ENCODE results near the gene CSTPP1.

CSTPP1 gene

DNA sequence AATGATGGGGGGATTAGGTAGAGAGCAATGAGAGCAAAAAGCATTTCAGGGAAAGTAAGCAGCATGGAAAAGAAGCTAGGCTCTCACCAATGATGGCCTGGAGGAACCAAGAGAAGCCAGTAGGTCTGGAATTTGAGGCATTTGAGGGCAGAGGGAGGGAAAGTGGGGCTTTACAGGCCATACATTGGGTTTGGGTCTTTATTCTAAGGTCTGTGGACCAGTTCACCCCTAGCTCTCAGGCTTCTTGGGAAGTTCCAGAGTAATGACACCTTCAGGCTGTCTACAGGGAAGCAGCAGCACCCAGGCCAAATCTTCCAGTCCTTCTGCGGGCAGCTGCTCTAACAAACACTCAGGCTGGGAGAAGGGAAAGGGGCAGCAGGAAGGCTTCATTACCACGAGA, 210.7 kb downstream of the CSTPP1 start:
- TF ChIP-seq, protein P1, sequence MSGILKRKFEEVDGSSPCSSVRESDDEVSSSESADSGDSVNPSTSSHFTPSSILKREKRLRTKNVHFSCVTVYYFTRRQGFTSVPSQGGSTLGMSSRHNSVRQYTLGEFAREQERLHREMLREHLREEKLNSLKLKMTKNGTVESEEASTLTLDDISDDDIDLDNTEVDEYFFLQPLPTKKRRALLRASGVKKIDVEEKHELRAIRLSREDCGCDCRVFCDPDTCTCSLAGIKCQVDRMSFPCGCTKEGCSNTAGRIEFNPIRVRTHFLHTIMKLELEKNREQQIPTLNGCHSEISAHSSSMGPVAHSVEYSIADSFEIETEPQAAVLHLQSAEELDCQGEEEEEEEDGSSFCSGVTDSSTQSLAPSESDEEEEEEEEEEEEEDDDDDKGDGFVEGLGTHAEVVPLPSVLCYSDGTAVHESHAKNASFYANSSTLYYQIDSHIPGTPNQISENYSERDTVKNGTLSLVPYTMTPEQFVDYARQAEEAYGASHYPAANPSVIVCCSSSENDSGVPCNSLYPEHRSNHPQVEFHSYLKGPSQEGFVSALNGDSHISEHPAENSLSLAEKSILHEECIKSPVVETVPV (CRISPR knock-in tag; IDR thresholded peaks at IDR 0.05): no peak
- no peak for TF ChIP-seq SNAI2 (CRISPR knock-in tag; IDR thresholded peaks at IDR 0.05)
- TF ChIP-seq, protein P2, sequence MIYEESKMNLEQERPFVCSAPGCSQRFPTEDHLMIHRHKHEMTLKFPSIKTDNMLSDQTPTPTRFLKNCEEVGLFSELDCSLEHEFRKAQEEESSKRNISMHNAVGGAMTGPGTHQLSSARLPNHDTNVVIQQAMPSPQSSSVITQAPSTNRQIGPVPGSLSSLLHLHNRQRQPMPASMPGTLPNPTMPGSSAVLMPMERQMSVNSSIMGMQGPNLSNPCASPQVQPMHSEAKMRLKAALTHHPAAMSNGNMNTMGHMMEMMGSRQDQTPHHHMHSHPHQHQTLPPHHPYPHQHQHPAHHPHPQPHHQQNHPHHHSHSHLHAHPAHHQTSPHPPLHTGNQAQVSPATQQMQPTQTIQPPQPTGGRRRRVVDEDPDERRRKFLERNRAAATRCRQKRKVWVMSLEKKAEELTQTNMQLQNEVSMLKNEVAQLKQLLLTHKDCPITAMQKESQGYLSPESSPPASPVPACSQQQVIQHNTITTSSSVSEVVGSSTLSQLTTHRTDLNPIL (CRISPR knock-in tag; IDR thresholded peaks at IDR 0.05; ENCODE audit: low read depth): no peak
- no peak for TF ChIP-seq OSR1 (CRISPR knock-in tag; IDR thresholded peaks at IDR 0.05)
- TF ChIP-seq, protein P3, sequence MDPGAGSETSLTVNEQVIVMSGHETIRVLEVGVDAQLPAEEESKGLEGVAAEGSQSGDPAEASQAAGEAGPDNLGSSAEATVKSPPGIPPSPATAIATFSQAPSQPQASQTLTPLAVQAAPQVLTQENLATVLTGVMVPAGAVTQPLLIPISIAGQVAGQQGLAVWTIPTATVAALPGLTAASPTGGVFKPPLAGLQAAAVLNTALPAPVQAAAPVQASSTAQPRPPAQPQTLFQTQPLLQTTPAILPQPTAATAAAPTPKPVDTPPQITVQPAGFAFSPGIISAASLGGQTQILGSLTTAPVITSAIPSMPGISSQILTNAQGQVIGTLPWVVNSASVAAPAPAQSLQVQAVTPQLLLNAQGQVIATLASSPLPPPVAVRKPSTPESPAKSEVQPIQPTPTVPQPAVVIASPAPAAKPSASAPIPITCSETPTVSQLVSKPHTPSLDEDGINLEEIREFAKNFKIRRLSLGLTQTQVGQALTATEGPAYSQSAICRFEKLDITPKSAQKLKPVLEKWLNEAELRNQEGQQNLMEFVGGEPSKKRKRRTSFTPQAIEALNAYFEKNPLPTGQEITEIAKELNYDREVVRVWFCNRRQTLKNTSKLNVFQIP (CRISPR knock-in tag; IDR thresholded peaks at IDR 0.05; ENCODE audit: borderline replicate concordance, low read depth): no peak
- TF ChIP-seq, protein P4, sequence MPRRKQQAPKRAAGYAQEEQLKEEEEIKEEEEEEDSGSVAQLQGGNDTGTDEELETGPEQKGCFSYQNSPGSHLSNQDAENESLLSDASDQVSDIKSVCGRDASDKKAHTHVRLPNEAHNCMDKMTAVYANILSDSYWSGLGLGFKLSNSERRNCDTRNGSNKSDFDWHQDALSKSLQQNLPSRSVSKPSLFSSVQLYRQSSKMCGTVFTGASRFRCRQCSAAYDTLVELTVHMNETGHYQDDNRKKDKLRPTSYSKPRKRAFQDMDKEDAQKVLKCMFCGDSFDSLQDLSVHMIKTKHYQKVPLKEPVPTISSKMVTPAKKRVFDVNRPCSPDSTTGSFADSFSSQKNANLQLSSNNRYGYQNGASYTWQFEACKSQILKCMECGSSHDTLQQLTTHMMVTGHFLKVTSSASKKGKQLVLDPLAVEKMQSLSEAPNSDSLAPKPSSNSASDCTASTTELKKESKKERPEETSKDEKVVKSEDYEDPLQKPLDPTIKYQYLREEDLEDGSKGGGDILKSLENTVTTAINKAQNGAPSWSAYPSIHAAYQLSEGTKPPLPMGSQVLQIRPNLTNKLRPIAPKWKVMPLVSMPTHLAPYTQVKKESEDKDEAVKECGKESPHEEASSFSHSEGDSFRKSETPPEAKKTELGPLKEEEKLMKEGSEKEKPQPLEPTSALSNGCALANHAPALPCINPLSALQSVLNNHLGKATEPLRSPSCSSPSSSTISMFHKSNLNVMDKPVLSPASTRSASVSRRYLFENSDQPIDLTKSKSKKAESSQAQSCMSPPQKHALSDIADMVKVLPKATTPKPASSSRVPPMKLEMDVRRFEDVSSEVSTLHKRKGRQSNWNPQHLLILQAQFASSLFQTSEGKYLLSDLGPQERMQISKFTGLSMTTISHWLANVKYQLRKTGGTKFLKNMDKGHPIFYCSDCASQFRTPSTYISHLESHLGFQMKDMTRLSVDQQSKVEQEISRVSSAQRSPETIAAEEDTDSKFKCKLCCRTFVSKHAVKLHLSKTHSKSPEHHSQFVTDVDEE (CRISPR knock-in tag; IDR thresholded peaks at IDR 0.05): no peak
- no peak for TF ChIP-seq RARB (CRISPR knock-in tag; IDR thresholded peaks at IDR 0.05)
- no peak for TF ChIP-seq PPARA (CRISPR knock-in tag; IDR thresholded peaks at IDR 0.05; ENCODE audit: borderline replicate concordance)
- TF ChIP-seq ARNTL (CRISPR knock-in tag; IDR thresholded peaks at IDR 0.05; ENCODE audit: borderline replicate concordance, low read depth): no peak
- no peak for TF ChIP-seq ZNF565 (CRISPR knock-in tag; conservative IDR thresholded peaks at IDR 0.05; ENCODE audit: low read depth)
- TF ChIP-seq ZFP30 (CRISPR knock-in tag; IDR thresholded peaks at IDR 0.05): no peak
- no peak for ATAC-seq

DNA sequence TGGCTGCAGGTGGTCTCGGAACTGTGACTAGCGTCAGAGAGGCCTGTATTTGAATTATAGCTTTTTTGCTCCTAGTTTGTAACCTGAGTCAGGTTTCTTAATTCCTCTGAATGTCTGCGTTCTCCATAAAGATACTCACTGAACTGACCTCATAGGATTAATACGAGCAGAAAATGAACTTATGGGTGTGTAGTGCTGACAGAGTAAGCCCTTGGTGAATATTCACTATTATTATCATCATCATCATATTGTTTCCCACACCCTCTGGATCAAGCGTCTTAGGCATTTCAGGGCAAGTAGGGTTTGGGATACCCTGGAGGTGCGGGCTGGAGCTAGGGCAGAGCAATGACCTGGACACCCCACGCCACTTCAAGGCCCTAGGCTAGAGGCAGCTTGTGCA, 211.1 kb downstream of the CSTPP1 start:
- no peak for ATAC-seq
- TF ChIP-seq GLIS3 (CRISPR knock-in tag; IDR thresholded peaks at IDR 0.05) (no peak), ESRRG (CRISPR knock-in tag; IDR thresholded peaks at IDR 0.05) (no peak), ARNTL (CRISPR knock-in tag; IDR thresholded peaks at IDR 0.05; ENCODE audit: borderline replicate concordance, low read depth) (no peak)
- TF ChIP-seq, protein P4 (CRISPR knock-in tag; IDR thresholded peaks at IDR 0.05): no peak

DNA sequence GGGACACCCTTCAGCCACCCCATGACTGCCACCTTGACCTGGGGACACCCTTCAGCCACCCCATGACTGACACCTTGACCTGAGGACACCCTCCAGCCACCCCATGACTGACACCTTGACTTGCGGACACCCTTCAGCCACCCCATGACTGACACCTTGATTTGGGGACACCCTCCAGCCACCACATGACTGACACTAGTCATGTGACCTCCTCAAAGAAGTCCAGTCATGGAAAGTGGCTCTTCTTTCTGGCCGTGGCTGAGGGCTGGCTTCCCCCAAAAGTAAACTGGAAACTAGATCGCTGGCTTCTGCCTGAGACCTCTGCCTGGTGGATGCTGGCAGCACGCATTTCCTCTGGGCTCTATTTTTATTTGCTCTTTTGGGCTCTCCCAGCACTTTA, 211.7 kb downstream of the CSTPP1 start:
- no peak for ATAC-seq
- TF ChIP-seq, protein P2 (CRISPR knock-in tag; IDR thresholded peaks at IDR 0.05; ENCODE audit: low read depth): no peak
- TF ChIP-seq, protein P5, sequence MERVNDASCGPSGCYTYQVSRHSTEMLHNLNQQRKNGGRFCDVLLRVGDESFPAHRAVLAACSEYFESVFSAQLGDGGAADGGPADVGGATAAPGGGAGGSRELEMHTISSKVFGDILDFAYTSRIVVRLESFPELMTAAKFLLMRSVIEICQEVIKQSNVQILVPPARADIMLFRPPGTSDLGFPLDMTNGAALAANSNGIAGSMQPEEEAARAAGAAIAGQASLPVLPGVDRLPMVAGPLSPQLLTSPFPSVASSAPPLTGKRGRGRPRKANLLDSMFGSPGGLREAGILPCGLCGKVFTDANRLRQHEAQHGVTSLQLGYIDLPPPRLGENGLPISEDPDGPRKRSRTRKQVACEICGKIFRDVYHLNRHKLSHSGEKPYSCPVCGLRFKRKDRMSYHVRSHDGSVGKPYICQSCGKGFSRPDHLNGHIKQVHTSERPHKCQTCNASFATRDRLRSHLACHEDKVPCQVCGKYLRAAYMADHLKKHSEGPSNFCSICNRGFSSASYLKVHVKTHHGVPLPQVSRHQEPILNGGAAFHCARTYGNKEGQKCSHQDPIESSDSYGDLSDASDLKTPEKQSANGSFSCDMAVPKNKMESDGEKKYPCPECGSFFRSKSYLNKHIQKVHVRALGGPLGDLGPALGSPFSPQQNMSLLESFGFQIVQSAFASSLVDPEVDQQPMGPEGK (CRISPR knock-in tag; IDR thresholded peaks at IDR 0.05; ENCODE audit: borderline replicate concordance): no peak
- TF ChIP-seq PPARA (CRISPR knock-in tag; IDR thresholded peaks at IDR 0.05; ENCODE audit: borderline replicate concordance): no peak
- TF ChIP-seq ZNF565 (CRISPR knock-in tag; conservative IDR thresholded peaks at IDR 0.05; ENCODE audit: low read depth): no peak
- no peak for TF ChIP-seq ZFP30 (CRISPR knock-in tag; IDR thresholded peaks at IDR 0.05)
- no peak for TF ChIP-seq RARB (CRISPR knock-in tag; IDR thresholded peaks at IDR 0.05)
- no peak for TF ChIP-seq ISL1 (CRISPR knock-in tag; IDR thresholded peaks at IDR 0.05)
- TF ChIP-seq ZFP3 (CRISPR knock-in tag; IDR thresholded peaks at IDR 0.05): no peak
- no peak for TF ChIP-seq TOX (CRISPR knock-in tag; IDR thresholded peaks at IDR 0.05; ENCODE audit: borderline replicate concordance)
- no peak for TF ChIP-seq ZNF8 (CRISPR knock-in tag; IDR thresholded peaks at IDR 0.05)
- TF ChIP-seq TCF4 (CRISPR knock-in tag; IDR thresholded peaks at IDR 0.05; ENCODE audit: borderline replicate concordance): no peak
- TF ChIP-seq, protein P4 (CRISPR knock-in tag; IDR thresholded peaks at IDR 0.05): no peak
